Measurements from ENCODE around the gene DBNDD2. TPM values are rescaled to one million over a fixed set of nuclear protein-coding genes. Genes with fewer than 3 reads are reported as not detected.
A peak's percentile ranks its signal among the peaks of the same experiment; 100 is the strongest.

The DBNDD2 gene
- total RNA-seq, 1 experiment from 2014 or later, result 113 TPM

GRCh38 chr20:45370571-45371160 lies 37.4 kb upstream of the DBNDD2 start:
- DNase-seq, result no peak
- intact Hi-C loops (cut with micrococcal nuclease; ENCODE audit: unreplicated experiment), result no loop called here
- TF ChIP-seq CTCF (IDR thresholded peaks at IDR 0.05; ENCODE audit: unreplicated experiment), result no peak
- Mint-ChIP-seq H3K4me3 (ENCODE audit: low read depth, unreplicated experiment) (no peak overlapping the region), H3K9me3 (ENCODE audit: low read depth, unreplicated experiment) (no peaks in the 10 kb centered on the region), H3K27ac (ENCODE audit: unreplicated experiment) (no peak overlapping the region), H3K36me3 (ENCODE audit: insufficient read depth, unreplicated experiment) (peaks cover 34% of the 10 kb centered on the region), H3K4me1 (ENCODE audit: low read depth, unreplicated experiment) (no peaks in the 10 kb centered on the region), H3K27me3 (ENCODE audit: unreplicated experiment) (no peaks in the 10 kb centered on the region)
- CTCF ChIA-PET, result interaction anchor here (1.3 to 1.5 kb wide), 2 partner anchors 8 to 11 kb away, joined by 4 to 6 read pairs; no protein-coding TSS in a partner anchor
- no TSS peak for BruUV-seq (replicated peaks)

GRCh38 chr20:45372241-45372640 lies 35.8 kb upstream of the DBNDD2 start:
- no peak overlapping the region for H3K27ac Mint-ChIP-seq (ENCODE audit: unreplicated experiment)
- CTCF ChIA-PET, result interaction anchor here (0.9 to 5.5 kb wide), 3 partner anchors 10 to 64 kb away, joined by 3 to 110 read pairs (median 4); no protein-coding TSS in a partner anchor
- DNase-seq, result no peak
- H3K27me3 Mint-ChIP-seq (ENCODE audit: unreplicated experiment), result no peaks in the 10 kb centered on the region
- peak overlapping the region; percentile 13 for H3K4me3 Mint-ChIP-seq (ENCODE audit: low read depth, unreplicated experiment)
- intact Hi-C loops (cut with micrococcal nuclease; ENCODE audit: unreplicated experiment), result no loop called here
- BruUV-seq (replicated peaks), result no TSS peak
- H3K4me1 Mint-ChIP-seq (ENCODE audit: low read depth, unreplicated experiment), result no peaks in the 10 kb centered on the region
- no peak for TF ChIP-seq CTCF (IDR thresholded peaks at IDR 0.05; ENCODE audit: unreplicated experiment)
- no peaks in the 10 kb centered on the region for H3K9me3 Mint-ChIP-seq (ENCODE audit: low read depth, unreplicated experiment)
- peaks cover 25% of the 10 kb centered on the region for H3K36me3 Mint-ChIP-seq (ENCODE audit: insufficient read depth, unreplicated experiment)

DNA sequence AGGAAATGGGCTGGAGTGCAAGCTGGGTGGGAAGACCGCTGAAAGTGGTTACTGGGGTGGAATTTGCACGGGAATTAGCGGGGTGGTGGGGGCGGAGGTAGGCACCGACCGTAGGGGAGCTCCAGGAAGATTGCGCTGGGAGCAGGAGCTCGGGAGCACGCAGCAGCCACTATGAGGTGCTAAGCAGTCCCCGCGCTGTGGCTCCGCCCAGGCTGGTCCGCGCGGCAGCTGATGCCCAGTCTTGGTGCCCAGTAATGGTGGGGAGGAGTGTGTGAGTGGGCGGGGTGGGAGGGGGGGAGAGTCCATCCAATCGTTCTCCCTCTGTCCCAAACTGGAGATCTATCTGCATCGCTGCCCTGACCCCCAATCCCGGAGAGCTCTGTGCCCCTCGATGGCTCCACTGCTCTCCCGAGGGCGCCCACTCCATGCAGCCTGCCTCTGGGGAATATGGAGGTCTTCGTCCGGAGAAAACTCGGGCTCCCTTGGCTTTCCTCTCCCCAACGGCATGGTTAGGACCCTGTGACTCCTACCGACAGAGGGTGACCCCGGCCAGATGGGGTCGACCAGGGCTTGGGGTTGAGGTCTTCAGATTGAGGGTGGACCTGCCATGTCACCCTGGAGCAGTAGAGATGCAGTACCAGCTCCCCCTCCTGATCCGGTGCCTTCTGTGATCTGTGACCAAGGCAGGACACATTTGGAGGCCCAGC lies 35.3 kb upstream of the DBNDD2 start:
- no TSS peak for BruUV-seq (replicated peaks)
- intact Hi-C loops (cut with micrococcal nuclease; ENCODE audit: unreplicated experiment), result no loop called here
- no peak overlapping the region for H3K27ac Mint-ChIP-seq (ENCODE audit: unreplicated experiment)

More for the DNA sequence above, 35.3 kb upstream of the DBNDD2 start:
- H3K9me3 Mint-ChIP-seq (ENCODE audit: low read depth, unreplicated experiment), result no peaks in the 10 kb centered on the region
- H3K36me3 Mint-ChIP-seq (ENCODE audit: insufficient read depth, unreplicated experiment), result peaks cover 22% of the 10 kb centered on the region
- no peaks in the 10 kb centered on the region for H3K27me3 Mint-ChIP-seq (ENCODE audit: unreplicated experiment)
- H3K4me1 Mint-ChIP-seq (ENCODE audit: low read depth, unreplicated experiment), result no peaks in the 10 kb centered on the region
- DNase-seq, result no peak
- H3K4me3 Mint-ChIP-seq (ENCODE audit: low read depth, unreplicated experiment), result peak overlapping the region; percentile 84
- no peak for TF ChIP-seq CTCF (IDR thresholded peaks at IDR 0.05; ENCODE audit: unreplicated experiment)
- CTCF ChIA-PET, result interaction anchor here (0.6 to 5.5 kb wide), 18 partner anchors 10 to 1966 kb away, joined by 3 to 110 read pairs (median 8); partner anchors contain the start of genes PIGT, SDC4, SYS1 and WFDC10A
